Astrocyte (in vitro differentiated cells and primary cell): ENCODE measurements around the gene SPAG8. TPM values are rescaled to one million over a fixed set of nuclear protein-coding genes. Genes with fewer than 3 reads are reported as not detected.

Experiments
- DNase-seq: peaks from one replicate; pipeline ENCODE4 v3.0.0-alpha.2; 2010; ENCODE audit warnings: low read depth
- FAIRE-seq: peaks from 2 replicates; lab custom pipeline; 2011; peaks lifted over from hg19 to GRCh38; lab: Jason Lieb, UNC
- H2AFZ ChIP-seq: 2 replicates; pipeline ENCODE4 v1.6.0; 2012; ENCODE audit warnings: low read depth, low read length, inconsistent platforms
- H3K27ac ChIP-seq: 2 replicates; pipeline ENCODE4 v1.5.1; 2011; ENCODE audit warnings: low read depth, low read length, inconsistent platforms
- H3K27me3 ChIP-seq: 2 replicates; pipeline ENCODE4 v1.6.0; 2011; ENCODE audit warnings: low read length, inconsistent platforms; ENCODE audit not compliant: insufficient read depth
- H3K36me3 ChIP-seq: 2 replicates; pipeline ENCODE4 v1.5.1; 2011; ENCODE audit warnings: low read length, inconsistent platforms; ENCODE audit not compliant: insufficient read depth
- H3K4me1 ChIP-seq: 2 replicates; pipeline ENCODE4 v1.5.1; 2011; ENCODE audit warnings: low read length, inconsistent platforms; ENCODE audit not compliant: insufficient read depth
- H3K4me2 ChIP-seq: 2 replicates; pipeline ENCODE4 v1.6.0; 2012; ENCODE audit warnings: low read length, inconsistent platforms
- H3K4me3 ChIP-seq: 2 replicates; pipeline ENCODE4 v1.5.1; 2011; ENCODE audit warnings: low read depth, mild to moderate bottlenecking, low read length, inconsistent platforms; ENCODE audit not compliant: insufficient read depth
- H3K79me2 ChIP-seq: 2 replicates; pipeline ENCODE4 v1.6.0; 2012; ENCODE audit warnings: mild to moderate bottlenecking, low read length, inconsistent platforms; ENCODE audit not compliant: insufficient read depth
- H3K9ac ChIP-seq: 2 replicates; pipeline ENCODE4 v1.6.0; 2012; ENCODE audit warnings: mild to moderate bottlenecking, low read length, inconsistent platforms
- H3K9me3 ChIP-seq: 2 replicates; pipeline ENCODE4 v1.5.1; 2012; ENCODE audit warnings: low read depth, mild to moderate bottlenecking, low read length, inconsistent platforms; ENCODE audit not compliant: insufficient read depth
- H4K20me1 ChIP-seq: 2 replicates; pipeline ENCODE4 v1.6.0; 2012; ENCODE audit warnings: low read length, inconsistent platforms; ENCODE audit not compliant: insufficient read depth
- H3K27ac Mint-ChIP-seq: one replicate; pipeline ENCODE4 v1.8.0; 2021; ENCODE audit warnings: mild to moderate bottlenecking, mixed read lengths; ENCODE audit not compliant: unreplicated experiment
- H3K27me3 Mint-ChIP-seq: one replicate; pipeline ENCODE4 v1.8.0; 2021; ENCODE audit warnings: low read depth, mixed read lengths; ENCODE audit not compliant: unreplicated experiment
- H3K36me3 Mint-ChIP-seq: one replicate; pipeline ENCODE4 v1.8.0; 2021; ENCODE audit warnings: low read depth, mixed read lengths; ENCODE audit not compliant: unreplicated experiment
- H3K4me1 Mint-ChIP-seq: one replicate; pipeline ENCODE4 v1.8.0; 2021; ENCODE audit warnings: low read depth, mixed read lengths; ENCODE audit not compliant: unreplicated experiment
- H3K4me3 Mint-ChIP-seq: one replicate; pipeline ENCODE4 v1.8.0; 2021; ENCODE audit warnings: mild to moderate bottlenecking, moderate library complexity, mixed read lengths; ENCODE audit not compliant: unreplicated experiment
- H3K9me3 Mint-ChIP-seq: one replicate; pipeline ENCODE4 v1.8.0; 2021; ENCODE audit warnings: mild to moderate bottlenecking, mixed read lengths; ENCODE audit not compliant: unreplicated experiment
- EZH2 ChIP-seq: IDR thresholded peaks from 2 replicates; pipeline ENCODE4 v1.6.1; 2012; ENCODE audit warnings: mild to moderate bottlenecking, low read length, inconsistent platforms; ENCODE audit not compliant: insufficient read depth
- total RNA-seq: library from RNA; stranded (reverse); gene quantifications from 2 replicates; pipeline ENCODE4 v1.2.1, GENCODE V29; 2021
- TF ChIP-seq, protein P1 (sequence below): IDR thresholded peaks from 2 replicates; pipeline ENCODE4 v1.5.1; 2011; ENCODE audit warnings: low read depth, mild to moderate bottlenecking, inconsistent platforms, low read length, moderate library complexity; ENCODE audit not compliant: insufficient read depth

Gene SPAG8
- total RNA-seq, 1 donor from 2014 or later: 0.52 TPM

DNA sequence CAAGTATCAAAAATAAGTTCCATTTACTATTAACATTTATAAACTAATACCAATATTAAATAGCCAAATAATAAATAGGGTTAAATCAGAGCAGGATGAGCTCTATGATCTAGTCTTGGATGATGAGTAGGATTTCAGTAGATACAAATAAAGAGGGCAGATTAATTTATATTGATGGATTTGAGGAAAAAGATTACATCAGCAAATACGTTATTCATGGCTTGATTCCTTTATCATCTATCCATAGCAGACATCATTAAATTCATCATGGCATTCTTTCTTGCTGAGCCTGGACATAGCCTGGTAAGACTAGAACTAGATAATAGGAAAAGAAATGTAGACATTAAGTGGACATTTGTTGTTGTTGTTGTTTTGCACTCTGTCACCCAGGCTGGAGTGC, 44.6 kb downstream of the SPAG8 start:
- no peak overlapping the region for H3K27ac ChIP-seq
- no peak overlapping the region for H2AFZ ChIP-seq
- Mint-ChIP-seq H3K36me3 (no peaks in the 10 kb centered on the region), H3K27me3 (no peaks in the 10 kb centered on the region), H3K9me3 (no peaks in the 10 kb centered on the region), H3K4me3 (no peak overlapping the region), H3K27ac (no peak overlapping the region), H3K4me1 (no peaks in the 10 kb centered on the region)
- no peak overlapping the region for H3K9ac ChIP-seq
- no peak overlapping the region for H3K4me2 ChIP-seq
- no peaks in the 10 kb centered on the region for H3K9me3 ChIP-seq
- DNase-seq (no peak), FAIRE-seq (no peak)
- no peaks in the 10 kb centered on the region for H3K4me1 ChIP-seq
- no peaks in the 10 kb centered on the region for H3K79me2 ChIP-seq
- TF ChIP-seq EZH2: no peak
- TF ChIP-seq, protein P1, sequence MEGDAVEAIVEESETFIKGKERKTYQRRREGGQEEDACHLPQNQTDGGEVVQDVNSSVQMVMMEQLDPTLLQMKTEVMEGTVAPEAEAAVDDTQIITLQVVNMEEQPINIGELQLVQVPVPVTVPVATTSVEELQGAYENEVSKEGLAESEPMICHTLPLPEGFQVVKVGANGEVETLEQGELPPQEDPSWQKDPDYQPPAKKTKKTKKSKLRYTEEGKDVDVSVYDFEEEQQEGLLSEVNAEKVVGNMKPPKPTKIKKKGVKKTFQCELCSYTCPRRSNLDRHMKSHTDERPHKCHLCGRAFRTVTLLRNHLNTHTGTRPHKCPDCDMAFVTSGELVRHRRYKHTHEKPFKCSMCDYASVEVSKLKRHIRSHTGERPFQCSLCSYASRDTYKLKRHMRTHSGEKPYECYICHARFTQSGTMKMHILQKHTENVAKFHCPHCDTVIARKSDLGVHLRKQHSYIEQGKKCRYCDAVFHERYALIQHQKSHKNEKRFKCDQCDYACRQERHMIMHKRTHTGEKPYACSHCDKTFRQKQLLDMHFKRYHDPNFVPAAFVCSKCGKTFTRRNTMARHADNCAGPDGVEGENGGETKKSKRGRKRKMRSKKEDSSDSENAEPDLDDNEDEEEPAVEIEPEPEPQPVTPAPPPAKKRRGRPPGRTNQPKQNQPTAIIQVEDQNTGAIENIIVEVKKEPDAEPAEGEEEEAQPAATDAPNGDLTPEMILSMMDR: no peak
- no peaks in the 10 kb centered on the region for H3K36me3 ChIP-seq
- peaks cover 24% of the 10 kb centered on the region for H3K27me3 ChIP-seq
- no peaks in the 10 kb centered on the region for H4K20me1 ChIP-seq
- H3K4me3 ChIP-seq: no peak overlapping the region

DNA sequence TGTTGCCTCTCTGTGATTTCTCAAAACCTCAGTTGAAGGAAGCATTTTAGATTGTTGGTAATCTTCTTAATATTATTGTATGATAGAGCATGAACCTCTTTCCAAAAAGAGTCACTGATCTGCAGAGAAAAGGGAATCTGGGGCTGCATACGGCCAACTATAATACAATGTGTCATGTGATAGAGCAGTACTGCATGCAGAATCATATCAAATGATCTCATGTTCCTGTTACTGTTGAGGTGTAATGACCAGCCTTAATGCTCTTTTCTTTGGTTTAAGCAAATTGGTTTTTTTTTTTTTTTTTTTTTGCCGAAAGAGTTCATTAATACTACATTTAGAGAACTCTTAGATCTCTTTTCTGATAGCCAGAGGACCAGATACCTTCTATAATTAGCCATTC, 45.1 kb downstream of the SPAG8 start:
- FAIRE-seq (no peak), DNase-seq (no peak)
- no peaks in the 10 kb centered on the region for H4K20me1 ChIP-seq
- Mint-ChIP-seq H3K27ac (no peak overlapping the region), H3K36me3 (no peaks in the 10 kb centered on the region), H3K4me1 (no peaks in the 10 kb centered on the region), H3K27me3 (no peaks in the 10 kb centered on the region), H3K9me3 (no peaks in the 10 kb centered on the region), H3K4me3 (no peak overlapping the region)
- H3K4me2 ChIP-seq: no peak overlapping the region
- TF ChIP-seq, protein P1: no peak
- TF ChIP-seq EZH2: no peak
- no peak overlapping the region for H2AFZ ChIP-seq
- no peak overlapping the region for H3K9ac ChIP-seq
- peaks cover 24% of the 10 kb centered on the region for H3K27me3 ChIP-seq
- no peaks in the 10 kb centered on the region for H3K9me3 ChIP-seq
- H3K4me1 ChIP-seq: no peaks in the 10 kb centered on the region
- H3K79me2 ChIP-seq: no peaks in the 10 kb centered on the region
- no peak overlapping the region for H3K27ac ChIP-seq
- H3K4me3 ChIP-seq: no peak overlapping the region
- no peaks in the 10 kb centered on the region for H3K36me3 ChIP-seq

GRCh38 chr9:35763803-35764202, 48.3 kb downstream of the SPAG8 start:
- H3K27ac ChIP-seq: no peak overlapping the region
- no peak overlapping the region for H3K9ac ChIP-seq
- Mint-ChIP-seq H3K27me3 (no peaks in the 10 kb centered on the region), H3K27ac (no peak overlapping the region), H3K4me1 (peaks cover 5% of the 10 kb centered on the region), H3K4me3 (no peak overlapping the region), H3K9me3 (no peaks in the 10 kb centered on the region), H3K36me3 (no peaks in the 10 kb centered on the region)
- peaks cover 8% of the 10 kb centered on the region for H3K4me1 ChIP-seq
- TF ChIP-seq, protein P1: no peak
- TF ChIP-seq EZH2: no peak
- H3K4me2 ChIP-seq: no peak overlapping the region
- H3K27me3 ChIP-seq: no peaks in the 10 kb centered on the region
- H2AFZ ChIP-seq: no peak overlapping the region
- H3K36me3 ChIP-seq: no peaks in the 10 kb centered on the region
- no peak overlapping the region for H3K4me3 ChIP-seq
- no peak for DNase-seq
- FAIRE-seq: no peak
- no peaks in the 10 kb centered on the region for H3K79me2 ChIP-seq
- no peaks in the 10 kb centered on the region for H4K20me1 ChIP-seq
- no peaks in the 10 kb centered on the region for H3K9me3 ChIP-seq
